HL-60 (cell line): ENCODE measurements around the gene PTGES3.

ENCODE experiments used
- DNase-seq, 2 experiments: peaks; one replicate each; pipeline ENCODE4 v3.0.0-alpha.2; 2010 to 2020; ENCODE audit warnings: low read depth in 1 of 2, low spot score in 1 of 2
- H3K27ac ChIP-seq: fragments of 250-450 bp; sonication (Bioruptor Pico); replicated peaks from 2 replicates; pipeline ENCODE4 v1.5.1; 2020; ENCODE audit warnings: mild to moderate bottlenecking, moderate library complexity
- H3K27me3 ChIP-seq: fragments of 250-450 bp; sonication (Bioruptor Pico); 2 replicates; pipeline ENCODE4 v1.5.1; 2021; ENCODE audit warnings: mild to moderate bottlenecking, moderate library complexity; ENCODE audit not compliant: insufficient read depth, poor library complexity, severe bottlenecking
- H3K4me3 ChIP-seq: replicated peaks from 2 replicates; pipeline ENCODE4 v1.5.1; 2011; ENCODE audit warnings: mild to moderate bottlenecking, control low read depth, low read length; ENCODE audit not compliant: insufficient read depth
- GABPA ChIP-seq: IDR thresholded peaks from 2 replicates; pipeline ENCODE4 v1.6.1; 2012; ENCODE audit warnings: low read depth
- POLR2AphosphoS5 ChIP-seq: IDR thresholded peaks from 2 replicates; pipeline ENCODE4 v1.6.1; 2012; ENCODE audit warnings: low read depth
- SPI1 ChIP-seq: IDR thresholded peaks from 2 replicates; pipeline ENCODE4 v1.6.1; 2012; ENCODE audit warnings: low read depth, mild to moderate bottlenecking, borderline replicate concordance
- TF ChIP-seq, protein P1 (sequence below): IDR thresholded peaks from one replicate; pipeline ENCODE4 v1.5.1; 2011; ENCODE audit warnings: low read length, control low read depth, inconsistent platforms; ENCODE audit not compliant: insufficient read depth
- TF ChIP-seq, protein P2 (sequence below): IDR thresholded peaks from 2 replicates; pipeline ENCODE4 v1.6.1; 2012; ENCODE audit warnings: low read depth; ENCODE audit not compliant: insufficient replicate concordance

PTGES3 gene

DNA sequence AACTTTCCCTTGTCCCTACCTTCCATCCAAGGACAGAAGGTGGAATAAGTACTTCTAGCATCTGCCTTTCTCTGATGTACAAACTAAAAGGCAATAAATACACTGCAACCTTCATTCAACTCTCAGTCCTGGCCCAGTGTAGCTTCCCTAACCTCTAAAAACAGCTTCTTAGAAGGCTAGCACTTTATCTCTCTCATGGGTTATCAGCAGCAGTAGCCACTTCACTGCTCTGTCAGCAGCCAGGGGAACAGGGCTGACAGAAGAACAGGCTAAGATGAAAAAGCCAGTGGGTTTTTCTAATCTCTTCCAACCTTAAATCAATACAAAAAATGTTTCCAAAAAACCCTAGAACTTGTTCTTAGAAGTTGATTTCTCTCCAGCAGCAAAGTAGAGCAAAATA is 71.2 kb downstream of the PTGES3 start:
- no peak overlapping the region for H3K27ac ChIP-seq
- DNase-seq: no peak
- no peaks in the 10 kb centered on the region for H3K27me3 ChIP-seq
- no peak overlapping the region for H3K4me3 ChIP-seq
- TF ChIP-seq POLR2AphosphoS5 (no peak), SPI1 (no peak), GABPA (no peak)
- TF ChIP-seq, protein P1, sequence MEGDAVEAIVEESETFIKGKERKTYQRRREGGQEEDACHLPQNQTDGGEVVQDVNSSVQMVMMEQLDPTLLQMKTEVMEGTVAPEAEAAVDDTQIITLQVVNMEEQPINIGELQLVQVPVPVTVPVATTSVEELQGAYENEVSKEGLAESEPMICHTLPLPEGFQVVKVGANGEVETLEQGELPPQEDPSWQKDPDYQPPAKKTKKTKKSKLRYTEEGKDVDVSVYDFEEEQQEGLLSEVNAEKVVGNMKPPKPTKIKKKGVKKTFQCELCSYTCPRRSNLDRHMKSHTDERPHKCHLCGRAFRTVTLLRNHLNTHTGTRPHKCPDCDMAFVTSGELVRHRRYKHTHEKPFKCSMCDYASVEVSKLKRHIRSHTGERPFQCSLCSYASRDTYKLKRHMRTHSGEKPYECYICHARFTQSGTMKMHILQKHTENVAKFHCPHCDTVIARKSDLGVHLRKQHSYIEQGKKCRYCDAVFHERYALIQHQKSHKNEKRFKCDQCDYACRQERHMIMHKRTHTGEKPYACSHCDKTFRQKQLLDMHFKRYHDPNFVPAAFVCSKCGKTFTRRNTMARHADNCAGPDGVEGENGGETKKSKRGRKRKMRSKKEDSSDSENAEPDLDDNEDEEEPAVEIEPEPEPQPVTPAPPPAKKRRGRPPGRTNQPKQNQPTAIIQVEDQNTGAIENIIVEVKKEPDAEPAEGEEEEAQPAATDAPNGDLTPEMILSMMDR: no peak
- TF ChIP-seq, protein P2, sequence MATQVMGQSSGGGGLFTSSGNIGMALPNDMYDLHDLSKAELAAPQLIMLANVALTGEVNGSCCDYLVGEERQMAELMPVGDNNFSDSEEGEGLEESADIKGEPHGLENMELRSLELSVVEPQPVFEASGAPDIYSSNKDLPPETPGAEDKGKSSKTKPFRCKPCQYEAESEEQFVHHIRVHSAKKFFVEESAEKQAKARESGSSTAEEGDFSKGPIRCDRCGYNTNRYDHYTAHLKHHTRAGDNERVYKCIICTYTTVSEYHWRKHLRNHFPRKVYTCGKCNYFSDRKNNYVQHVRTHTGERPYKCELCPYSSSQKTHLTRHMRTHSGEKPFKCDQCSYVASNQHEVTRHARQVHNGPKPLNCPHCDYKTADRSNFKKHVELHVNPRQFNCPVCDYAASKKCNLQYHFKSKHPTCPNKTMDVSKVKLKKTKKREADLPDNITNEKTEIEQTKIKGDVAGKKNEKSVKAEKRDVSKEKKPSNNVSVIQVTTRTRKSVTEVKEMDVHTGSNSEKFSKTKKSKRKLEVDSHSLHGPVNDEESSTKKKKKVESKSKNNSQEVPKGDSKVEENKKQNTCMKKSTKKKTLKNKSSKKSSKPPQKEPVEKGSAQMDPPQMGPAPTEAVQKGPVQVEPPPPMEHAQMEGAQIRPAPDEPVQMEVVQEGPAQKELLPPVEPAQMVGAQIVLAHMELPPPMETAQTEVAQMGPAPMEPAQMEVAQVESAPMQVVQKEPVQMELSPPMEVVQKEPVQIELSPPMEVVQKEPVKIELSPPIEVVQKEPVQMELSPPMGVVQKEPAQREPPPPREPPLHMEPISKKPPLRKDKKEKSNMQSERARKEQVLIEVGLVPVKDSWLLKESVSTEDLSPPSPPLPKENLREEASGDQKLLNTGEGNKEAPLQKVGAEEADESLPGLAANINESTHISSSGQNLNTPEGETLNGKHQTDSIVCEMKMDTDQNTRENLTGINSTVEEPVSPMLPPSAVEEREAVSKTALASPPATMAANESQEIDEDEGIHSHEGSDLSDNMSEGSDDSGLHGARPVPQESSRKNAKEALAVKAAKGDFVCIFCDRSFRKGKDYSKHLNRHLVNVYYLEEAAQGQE: no peak

DNA sequence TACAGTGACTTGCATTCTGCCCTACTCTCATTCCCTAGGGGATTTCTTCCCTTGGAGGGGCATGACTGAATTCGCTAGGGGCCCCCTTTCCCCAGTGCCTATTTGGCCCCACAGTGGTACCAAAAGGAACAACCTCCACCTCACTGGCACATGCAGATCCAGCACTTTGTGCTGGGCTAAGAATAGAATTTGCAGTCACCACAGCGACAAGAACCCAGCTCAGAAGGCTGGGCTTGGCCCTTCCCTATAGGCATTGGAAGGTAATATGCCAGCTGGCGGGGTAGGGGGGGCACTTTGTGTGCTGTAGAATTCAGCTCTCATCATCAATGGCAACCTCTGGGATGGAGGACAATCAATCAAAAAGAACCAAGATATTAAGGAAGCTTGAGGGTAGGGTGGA is 71.8 kb downstream of the PTGES3 start:
- Histone ChIP-seq H3K4me3 (no peak overlapping the region), H3K27ac (no peak overlapping the region)

DNA sequence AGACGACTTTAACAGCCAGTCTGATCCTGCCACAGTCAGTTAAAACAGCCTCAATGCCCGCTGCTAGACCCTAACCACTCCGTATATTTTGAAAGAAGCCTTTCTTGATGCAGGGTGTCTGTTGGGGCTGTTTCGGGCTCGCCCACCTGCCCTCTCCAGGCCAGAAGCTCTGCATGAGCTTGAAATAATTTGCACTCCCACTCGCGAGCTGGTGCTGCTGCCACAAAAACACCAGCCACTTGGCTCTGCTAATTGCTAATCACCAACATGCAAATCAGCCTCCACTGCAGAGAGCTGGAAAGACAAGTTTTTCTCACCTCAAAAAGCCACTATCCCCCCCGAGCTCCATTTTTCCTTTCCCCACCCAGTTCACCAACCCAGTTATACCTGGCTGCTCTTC is 73.5 kb downstream of the PTGES3 start:
- Histone ChIP-seq H3K27ac (no peak overlapping the region), H3K4me3 (no peak overlapping the region), H3K27me3 (no peaks in the 10 kb centered on the region)
- no peak for DNase-seq
- TF ChIP-seq, protein P1: no peak
- TF ChIP-seq, protein P2: no peak
- no peak for TF ChIP-seq POLR2AphosphoS5
- TF ChIP-seq SPI1: no peak
- TF ChIP-seq GABPA: no peak

More for the DNA sequence above, 71.8 kb downstream of the PTGES3 start:
- no peaks in the 10 kb centered on the region for H3K27me3 ChIP-seq
- TF ChIP-seq, protein P1: no peak
- TF ChIP-seq GABPA: no peak
- no peak for TF ChIP-seq SPI1
- no peak for TF ChIP-seq POLR2AphosphoS5
- TF ChIP-seq, protein P2: no peak
- DNase-seq: no peak
